ENCODE measurements around the gene BCL3. TPM values are rescaled to one million over a fixed set of nuclear protein-coding genes. Genes with fewer than 3 reads are reported as not detected.

Gene BCL3
- total RNA-seq, 2 donors from 2014 or later = 76.4 to 99.5 TPM

- H3K36me3 ChIP-seq = no peaks in the 10 kb centered on the region
- no peak within 1 kb of the TSS for H3K27ac ChIP-seq
- intact Hi-C loops (cut with DNase I) = no loop called here
These were observed 60.2 kb downstream of the BCL3 start, which contains the start of gene BCAM for GRCh38 chr19:44808463-44809371. BCAM (plus strand) TSS chr19:44809103; CDS start chr19:44809125, 22 bp downstream.

More at GRCh38 chr19:44808463-44809371, 60.2 kb downstream of the BCL3 start, which contains the start of gene BCAM:
- Histone ChIP-seq H3K27me3 (no peaks in the 10 kb centered on the region), H3K4me3 (peak within 1 kb of the TSS; percentile 40), H3K4me1 (peaks cover 10% of the 10 kb centered on the region), H3K9me3 (no peaks in the 10 kb centered on the region), H3K9ac (ENCODE audit: low read depth in 2 of 2, low read length in 2 of 2) (peak within 1 kb of the TSS; percentile 63 to 69)
- no peak for TF ChIP-seq CTCF (IDR thresholded peaks at IDR 0.05)
- DNase-seq = peak; percentile 68

Small RNA genes within 50 kb of the gene (microRNA-seq; reads per million reads assigned to microRNA genes)
- not detected for gene MIR8085

Other genes starting within 250 kb of the BCL3 start
- gene ZNF180, start 248.2 kb upstream of the BCL3 start, total RNA-seq = 1 to 10 TPM; 6.4 to 7.3 TPM
- gene CEACAM20, start 219.0 kb upstream of the BCL3 start, total RNA-seq = under 1 TPM in 1 of 2 donors, not detected in 1; 0.85 TPM
- gene IGSF23, start 135.1 kb upstream of the BCL3 start, total RNA-seq = not detected
- gene PVR, start 104.8 kb upstream of the BCL3 start, total RNA-seq = 10 to 100 TPM; 44.7 to 54.6 TPM
- 1 to 10 TPM; 5.3 to 6.1 TPM for gene CEACAM19, start 77.2 kb upstream of the BCL3 start, total RNA-seq
- under 1 TPM in 1 of 2 donors, not detected in 1; 0.52 TPM for gene CEACAM16, start 49.6 kb upstream of the BCL3 start, total RNA-seq
- 10 to 100 TPM; 65.6 to 78.0 TPM for gene CBLC, start 29.2 kb downstream of the BCL3 start, total RNA-seq
- 10 to 100 TPM; 15.1 to 20.7 TPM for gene BCAM, start 60.4 kb downstream of the BCL3 start, total RNA-seq
- gene NECTIN2, start 97.6 kb downstream of the BCL3 start, total RNA-seq = 100 to 1,000 TPM; 115 to 121 TPM
- 100 to 1,000 TPM in 1 of 2 donors, 10 to 100 TPM in 1; 60.0 to 167 TPM for gene TOMM40, start 142.5 kb downstream of the BCL3 start, total RNA-seq
- gene APOE, start 157.1 kb downstream of the BCL3 start, total RNA-seq = 10 to 100 TPM; 36.3 to 78.9 TPM
- gene APOC1, start 165.9 kb downstream of the BCL3 start, total RNA-seq = 10 to 100 TPM; 10.4 to 19.9 TPM
- gene APOC4, start 193.5 kb downstream of the BCL3 start, total RNA-seq = not detected
- gene APOC2, start 197.3 kb downstream of the BCL3 start, total RNA-seq = 1 to 10 TPM; 1.4 to 2.7 TPM
- gene CLPTM1, start 206.7 kb downstream of the BCL3 start, total RNA-seq = 100 to 1,000 TPM in 1 of 2 donors, 10 to 100 TPM in 1; 98.6 to 165 TPM